Spleen (tissue), 10 donors: ENCODE data around the gene TTC23. TPM values are rescaled to one million over a fixed set of nuclear protein-coding genes. Genes with fewer than 3 reads are reported as not detected.

Experiments
- polyA plus RNA-seq, 3 donors: library from polyadenylated mRNA; stranded (reverse); fragments of 200-250 nt; gene quantifications; one replicate each; pipeline ENCODE4 v1.2.1, GENCODE V29; 2013
- total RNA-seq, 7 donors: library from RNA; depleted of rRNA in 3 of 7; stranded (reverse); fragments of >200 nt in 3 of 7; fragmentation: NEBNext Ultra II Directional in 4 of 7; extraction: Animal tissue kit (Norgen Biotek cat#: 25700) in 4 of 7; gene quantifications; one replicate each; pipeline versions ENCODE4 v1.1.0 to v1.2.1, GENCODE V29; 2016 to 2021
- donor health status: healthy with polysubstance abuse.
- donor health status: DM: no; HTN: no; CAD: no; lungs with moderate emphysema.
- donor health status: DM: no; HTN: no; CAD: no.
- donor health status: Bipolar disorder and iron deficiency.
- donor health status: healthy.
- donor health status: DM: no; HTN: no; CAD: no.
- donor health status: DM: yes; HTN: yes; CAD: no.

The TTC23 gene
- total and polyA plus RNA-seq, 10 donors, result 3.6 to 17.0 (median 12.0) TPM

Other genes starting within 250 kb of the TTC23 start
- not detected for gene PGPEP1L, start 241.8 kb downstream of the TTC23 start, total RNA-seq
- under 1 TPM in 1 of 3 donors, not detected in 2; 0.13 TPM for gene PGPEP1L, start 241.8 kb downstream of the TTC23 start, polyA plus RNA-seq
- gene SYNM, start 144.5 kb downstream of the TTC23 start, total RNA-seq, result 1 to 10 TPM; 3.3 to 9.4 (median 4.1) TPM
- gene SYNM, start 144.5 kb downstream of the TTC23 start, polyA plus RNA-seq, result 10 to 100 TPM in 1 of 3 donors, 1 to 10 TPM in 2; 4.1 to 10.7 (median 4.2) TPM
- gene LRRC28, start 1.9 kb upstream of the TTC23 start, total RNA-seq, result 10 to 100 TPM; 20.9 to 63.3 (median 26.0) TPM
- gene LRRC28, start 1.9 kb upstream of the TTC23 start, polyA plus RNA-seq, result 1 to 10 TPM; 6.0 to 7.6 (median 7.1) TPM